Activated naive CD8-positive, alpha-beta T cell treated with anti-CD3 and anti-CD28 coated beads, Interleukin-2, amount 50 U/mL, for 16 hours (primary cell): ENCODE data around the gene DGCR6.
"Not testable (repeated sequence)": the region's sequence is repeated elsewhere in the genome, so short reads cannot be mapped to it uniquely, and the experiment has no call there.

Experiments used
- DNase-seq: peaks from one replicate; pipeline ENCODE4 v3.0.0-alpha.2; 2020; ENCODE audit warnings: low read depth, low spot score

DGCR6 gene

GRCh38 chr22:18905540-18906409 is at the start of gene DGCR6:
DGCR6 (plus strand) TSS chr22:18906320; CDS start chr22:18906375, 55 bp downstream.
- DNase-seq, result no peak

GRCh38 chr22:18859314-18859713 is 46.8 kb upstream of the DGCR6 start:
- not testable (repeated sequence) for DNase-seq

GRCh38 chr22:18881260-18881659 is 24.9 kb upstream of the DGCR6 start:
- not testable (repeated sequence) for DNase-seq

GRCh38 chr22:18884465-18884864 is 21.7 kb upstream of the DGCR6 start:
- DNase-seq, result not testable (repeated sequence)

GRCh38 chr22:18888115-18888514 is 18.0 kb upstream of the DGCR6 start:
- DNase-seq, result no peak

GRCh38 chr22:18890510-18891192 is 15.5 kb upstream of the DGCR6 start:
- DNase-seq, result not testable (repeated sequence)

GRCh38 chr22:18893775-18894174 is 12.3 kb upstream of the DGCR6 start:
- DNase-seq, result not testable (repeated sequence)

- DNase-seq, result not testable (repeated sequence)
Observed at GRCh38 chr22:18896037-18896657, 10.0 kb upstream of the DGCR6 start.

GRCh38 chr22:18906410-18906745 is 258 bp downstream of the DGCR6 start:
- DNase-seq, result not testable (repeated sequence)

- DNase-seq, result no peak
Observed at GRCh38 chr22:18906896-18907295, 776 bp downstream of the DGCR6 start.

GRCh38 chr22:18909556-18909955 is 3.4 kb downstream of the DGCR6 start:
- DNase-seq, result no peak

- DNase-seq, result not testable (repeated sequence)
Observed at GRCh38 chr22:18911535-18911934, 5.4 kb downstream of the DGCR6 start.

GRCh38 chr22:18912264-18912946 is 6.3 kb downstream of the DGCR6 start:
- DNase-seq, result not testable (repeated sequence)

GRCh38 chr22:18914558-18914957 is 8.4 kb downstream of the DGCR6 start:
- DNase-seq, result not testable (repeated sequence)

- DNase-seq, result not testable (repeated sequence)
Observed at GRCh38 chr22:18915550-18915949, 9.4 kb downstream of the DGCR6 start.

- not testable (repeated sequence) for DNase-seq
Observed at GRCh38 chr22:18917818-18918217, 11.7 kb downstream of the DGCR6 start.

GRCh38 chr22:18920257-18920902 is 14.3 kb downstream of the DGCR6 start:
- DNase-seq, result not testable (repeated sequence)

GRCh38 chr22:18925368-18926064 is 19.4 kb downstream of the DGCR6 start:
- DNase-seq, result no peak

- no peak for DNase-seq
Observed at GRCh38 chr22:18927020-18927419, 20.9 kb downstream of the DGCR6 start.

GRCh38 chr22:18927573-18927972 is 21.5 kb downstream of the DGCR6 start:
- DNase-seq, result no peak

GRCh38 chr22:18929459-18929858 is 23.3 kb downstream of the DGCR6 start:
- DNase-seq, result no peak
